CD4-positive, CD25-positive, alpha-beta regulatory T cell (primary cell): Measurements from ENCODE around the gene LUM. TPM values are rescaled to one million over a fixed set of nuclear protein-coding genes. Genes with fewer than 3 reads are reported as not detected.

Experiments
- ATAC-seq, 2 donors: fragments of 150-1000 bp; cut with Tn5 transposase; one replicate each; pipeline ENCODE4 v1.10.0; 2021; ENCODE audit warnings: low read depth in 2 of 2, moderate number of reproducible peaks in 2 of 2, moderate library complexity in 1 of 2
- DNase-seq, 3 donors: peaks; one replicate each; pipeline versions ENCODE4 v3.0.0 to v3.0.0-alpha.2; 2012 to 2022; ENCODE audit warnings: mixed read lengths in 1 of 3
- H3K27ac ChIP-seq: one replicate; pipeline ENCODE4 v1.7.0; 2013; ENCODE audit warnings: mild to moderate bottlenecking, low read length; ENCODE audit not compliant: insufficient read depth, poor library complexity, severe bottlenecking
- H3K27me3 ChIP-seq: one replicate; pipeline ENCODE4 v1.7.0; 2013; ENCODE audit warnings: low read length; ENCODE audit not compliant: control insufficient read depth, insufficient read depth
- H3K36me3 ChIP-seq: one replicate; pipeline ENCODE4 v1.7.0; 2013; ENCODE audit warnings: mild to moderate bottlenecking, low read length, moderate library complexity; ENCODE audit not compliant: control insufficient read depth, insufficient read depth
- H3K4me1 ChIP-seq: 2 replicates; pipeline ENCODE4 v1.7.0; 2013; ENCODE audit warnings: mild to moderate bottlenecking, low read length; ENCODE audit not compliant: insufficient read depth, control insufficient read depth, poor library complexity, severe bottlenecking
- H3K4me3 ChIP-seq: one replicate; pipeline ENCODE4 v1.7.0; 2013; ENCODE audit warnings: low read depth, mild to moderate bottlenecking, low read length, moderate library complexity
- H3K9me3 ChIP-seq, 2 experiments: 1 replicate in 1 of 2; 2 replicates in 1 of 2; pipeline ENCODE4 v1.7.0; 2013; ENCODE audit warnings: low read length in 2 of 2, mild to moderate bottlenecking in 1 of 2, moderate library complexity in 1 of 2; ENCODE audit not compliant: control insufficient read depth in 2 of 2
- H3K27ac Mint-ChIP-seq, 3 donors: one replicate each; pipeline ENCODE4 v1.8.0; 2020 to 2022; ENCODE audit warnings: mild to moderate bottlenecking in 3 of 3, mixed read lengths in 3 of 3, moderate library complexity in 2 of 3
- H3K27me3 Mint-ChIP-seq: one replicate; pipeline ENCODE4 v1.8.0; 2022; ENCODE audit warnings: mild to moderate bottlenecking, mixed read lengths
- H3K36me3 Mint-ChIP-seq: one replicate; pipeline ENCODE4 v1.8.0; 2020; ENCODE audit warnings: mixed read lengths
- H3K4me1 Mint-ChIP-seq, 4 donors: one replicate each; pipeline ENCODE4 v1.8.0; 2020 to 2022; ENCODE audit warnings: mixed read lengths in 4 of 4, mild to moderate bottlenecking in 1 of 4
- H3K4me3 Mint-ChIP-seq, 4 donors: one replicate each; pipeline ENCODE4 v1.8.0; 2020 to 2022; ENCODE audit warnings: mild to moderate bottlenecking in 4 of 4, mixed read lengths in 4 of 4, moderate library complexity in 3 of 4
- H3K9me3 Mint-ChIP-seq, 7 donors: one replicate each; pipeline ENCODE4 v1.8.0; 2020 to 2022; ENCODE audit warnings: mixed read lengths in 7 of 7, mild to moderate bottlenecking in 3 of 7, moderate library complexity in 2 of 7
- polyA plus RNA-seq, 4 donors: library from polyadenylated mRNA; unstranded; fragments of 300-500 nt; fragmentation: Illumina TruSeq; gene quantifications; one replicate each; pipeline ENCODE4 v1.2.3, GENCODE V29; 2021
- total RNA-seq: library from RNA; stranded (reverse); gene quantifications from one replicate; pipeline ENCODE4 v1.2.3, GENCODE V29; 2022

Gene LUM
- total and polyA plus RNA-seq, 5 donors from 2014 or later = not detected

- Histone ChIP-seq H3K4me3 (no peak overlapping the region), H3K36me3 (no peaks in the 10 kb centered on the region), H3K27ac (no peak overlapping the region), H3K4me1 (no peaks in the 10 kb centered on the region), H3K27me3 (no peaks in the 10 kb centered on the region), H3K9me3 (no peaks in the 10 kb centered on the region)
- no peaks in the 10 kb centered on the region for H3K36me3 Mint-ChIP-seq
- no peaks in the 10 kb centered on the region for H3K27me3 Mint-ChIP-seq
- DNase-seq (no peak), ATAC-seq (no peak)
- H3K9me3 Mint-ChIP-seq = peaks cover 0 to 5% (median 0%) of the 10 kb centered on the region in 7 donors
- no peak overlapping the region for H3K27ac Mint-ChIP-seq
- no peaks in the 10 kb centered on the region for H3K4me1 Mint-ChIP-seq
- no peak overlapping the region for H3K4me3 Mint-ChIP-seq
Observed at GRCh38 chr12:91126516-91126915, 15.2 kb upstream of the LUM start.

- DNase-seq = no peak
- no peak overlapping the region for H3K27ac ChIP-seq
- Mint-ChIP-seq H3K27ac (no peak overlapping the region), H3K9me3 (peaks cover 0 to 5% (median 1%) of the 10 kb centered on the region in 7 donors), H3K4me3 (no peak overlapping the region), H3K27me3 (no peaks in the 10 kb centered on the region), H3K4me1 (no peaks in the 10 kb centered on the region), H3K36me3 (no peaks in the 10 kb centered on the region)
- no peaks in the 10 kb centered on the region for H3K9me3 ChIP-seq
- H3K27me3 ChIP-seq = no peaks in the 10 kb centered on the region
- H3K4me3 ChIP-seq = no peak overlapping the region
- no peaks in the 10 kb centered on the region for H3K36me3 ChIP-seq
- no peak for ATAC-seq
- H3K4me1 ChIP-seq = no peaks in the 10 kb centered on the region
Observed at GRCh38 chr12:91123236-91123916, 12.1 kb upstream of the LUM start.

- H3K9me3 ChIP-seq = no peaks in the 10 kb centered on the region
- no peak overlapping the region for H3K27ac Mint-ChIP-seq
- H3K4me3 Mint-ChIP-seq = no peak overlapping the region
- no peaks in the 10 kb centered on the region for H3K4me1 ChIP-seq
- no peak for DNase-seq
- no peaks in the 10 kb centered on the region for H3K27me3 Mint-ChIP-seq
- no peak for ATAC-seq
- no peak overlapping the region for H3K27ac ChIP-seq
- peaks cover 0 to 1% (median 0%) of the 10 kb centered on the region in 7 donors for H3K9me3 Mint-ChIP-seq
- no peaks in the 10 kb centered on the region for H3K36me3 ChIP-seq
- H3K27me3 ChIP-seq = no peaks in the 10 kb centered on the region
- no peak overlapping the region for H3K4me3 ChIP-seq
- H3K36me3 Mint-ChIP-seq = no peaks in the 10 kb centered on the region
- no peaks in the 10 kb centered on the region for H3K4me1 Mint-ChIP-seq
Observed at GRCh38 chr12:91120781-91121180, 9.5 kb upstream of the LUM start.

GRCh38 chr12:91119089-91119488, 7.8 kb upstream of the LUM start:
- Mint-ChIP-seq H3K4me1 (no peaks in the 10 kb centered on the region), H3K9me3 (peaks cover 0 to 1% (median 0%) of the 10 kb centered on the region in 7 donors), H3K4me3 (no peak overlapping the region), H3K27ac (no peak overlapping the region), H3K36me3 (no peaks in the 10 kb centered on the region), H3K27me3 (no peaks in the 10 kb centered on the region)
- Histone ChIP-seq H3K9me3 (no peaks in the 10 kb centered on the region), H3K4me1 (no peaks in the 10 kb centered on the region), H3K27me3 (no peaks in the 10 kb centered on the region), H3K36me3 (no peaks in the 10 kb centered on the region), H3K27ac (no peak overlapping the region), H3K4me3 (no peak overlapping the region)
- ATAC-seq (no peak), DNase-seq (no peak)

- H3K9me3 ChIP-seq = no peaks in the 10 kb centered on the region
- Mint-ChIP-seq H3K27ac (no peak overlapping the region), H3K36me3 (no peaks in the 10 kb centered on the region), H3K4me1 (no peaks in the 10 kb centered on the region), H3K9me3 (no peaks in the 10 kb centered on the region), H3K27me3 (peaks cover 4% of the 10 kb centered on the region), H3K4me3 (no peak overlapping the region)
- no peaks in the 10 kb centered on the region for H3K36me3 ChIP-seq
- DNase-seq (no peak), ATAC-seq (no peak)
- no peaks in the 10 kb centered on the region for H3K27me3 ChIP-seq
- no peak overlapping the region for H3K27ac ChIP-seq
- H3K4me1 ChIP-seq = no peaks in the 10 kb centered on the region
- no peak overlapping the region for H3K4me3 ChIP-seq
Observed at GRCh38 chr12:91113621-91114020, 2.3 kb upstream of the LUM start.

- no peak overlapping the region for H3K4me3 Mint-ChIP-seq
- no peak overlapping the region for H3K27ac Mint-ChIP-seq
- H3K27me3 Mint-ChIP-seq = peaks cover 4% of the 10 kb centered on the region
- Histone ChIP-seq H3K9me3 (no peaks in the 10 kb centered on the region), H3K4me1 (no peaks in the 10 kb centered on the region), H3K4me3 (no peak overlapping the region), H3K27me3 (no peaks in the 10 kb centered on the region), H3K36me3 (no peaks in the 10 kb centered on the region), H3K27ac (no peak overlapping the region)
- no peaks in the 10 kb centered on the region for H3K9me3 Mint-ChIP-seq
- DNase-seq = no peak
- no peaks in the 10 kb centered on the region for H3K36me3 Mint-ChIP-seq
- no peak for ATAC-seq
- H3K4me1 Mint-ChIP-seq = no peaks in the 10 kb centered on the region
Observed at GRCh38 chr12:91110311-91110924, 876 bp downstream of the LUM start.

- no peak overlapping the region for H3K4me3 ChIP-seq
- H3K36me3 ChIP-seq = no peaks in the 10 kb centered on the region
- no peak overlapping the region for H3K27ac ChIP-seq
- H3K4me1 ChIP-seq = no peaks in the 10 kb centered on the region
- H3K27ac Mint-ChIP-seq = no peak overlapping the region
- H3K4me3 Mint-ChIP-seq = no peak overlapping the region
- H3K9me3 ChIP-seq = no peaks in the 10 kb centered on the region
- no peaks in the 10 kb centered on the region for H3K27me3 ChIP-seq
- peaks cover 4% of the 10 kb centered on the region for H3K27me3 Mint-ChIP-seq
- DNase-seq (no peak), ATAC-seq (no peak)
- H3K9me3 Mint-ChIP-seq = no peaks in the 10 kb centered on the region
- no peaks in the 10 kb centered on the region for H3K4me1 Mint-ChIP-seq
- no peaks in the 10 kb centered on the region for H3K36me3 Mint-ChIP-seq
Observed at GRCh38 chr12:91109581-91110310, 1.5 kb downstream of the LUM start.
